ENCODE data around the gene RPP14.
A peak's percentile ranks its signal among the peaks of the same experiment; 100 is the strongest.
"Not testable (repeated sequence)": the region's sequence is repeated elsewhere in the genome, so short reads cannot be mapped to it uniquely, and the experiment has no call there.

Gene RPP14

GRCh38 chr3:58305882-58306711 lies at the start of gene RPP14, which contains the start of gene HTD2:
Gene RPP14 (plus strand): TSS chr3:58306245. CDS start chr3:58310330, 4,085 bp downstream.
Gene HTD2 (plus strand): TSS chr3:58306520. CDS start chr3:58317614, 11,094 bp downstream.
- peak; percentile 96 to 99 for DNase-seq (ENCODE audit: low read depth in 2 of 2)

DNA sequence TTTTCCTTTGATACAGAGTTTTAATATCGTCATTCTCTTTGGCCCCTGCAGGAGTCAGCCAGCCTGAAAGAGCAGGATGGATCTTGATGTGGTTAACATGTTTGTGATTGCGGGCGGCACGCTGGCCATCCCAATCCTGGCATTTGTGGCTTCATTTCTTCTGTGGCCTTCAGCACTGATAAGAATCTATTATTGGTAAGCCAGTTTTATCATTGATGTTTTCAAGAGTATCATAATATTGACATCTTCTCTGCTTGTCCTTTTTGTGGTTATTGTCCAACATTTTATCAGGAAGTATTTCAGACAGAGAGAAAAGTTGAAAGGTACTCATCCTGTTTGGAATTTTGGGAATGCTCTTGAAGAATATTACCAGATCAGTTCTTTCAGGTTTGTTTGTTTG lies 49.5 kb upstream of the RPP14 start:
- DNase-seq (ENCODE audit: low read depth in 2 of 2) = no peak

DNA sequence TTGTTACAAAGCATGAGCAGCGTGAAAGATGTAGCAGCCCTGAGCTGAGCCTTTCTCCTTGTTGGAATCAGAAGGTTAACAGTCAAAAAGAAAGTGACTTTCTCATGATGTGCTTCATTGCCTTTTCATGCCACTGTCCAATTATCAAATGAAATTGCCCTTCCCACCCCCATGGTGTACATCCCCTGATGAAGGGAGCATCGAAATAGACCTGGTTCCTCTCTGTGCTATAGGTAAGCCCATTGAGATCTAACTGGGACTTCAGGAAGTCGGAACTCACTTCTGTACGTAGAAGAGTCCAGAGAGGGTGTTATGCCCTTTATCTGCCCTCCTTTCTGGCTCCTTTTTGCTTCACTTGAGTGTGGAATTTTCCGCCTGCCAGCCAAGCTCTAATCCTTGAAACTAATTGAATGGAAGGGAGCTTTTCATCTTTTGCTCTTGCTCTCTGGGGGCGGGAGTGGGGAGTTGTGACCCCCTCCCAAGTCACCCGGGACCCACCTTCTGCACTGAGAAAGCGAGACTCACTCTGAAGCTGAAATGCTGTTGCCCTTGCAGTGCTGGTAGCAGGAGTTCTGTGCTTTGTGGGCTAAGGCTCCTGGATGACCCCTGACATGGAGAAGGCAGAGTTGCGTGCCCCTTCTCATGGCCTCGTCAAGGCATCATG lies 47.5 kb upstream of the RPP14 start:
- DNase-seq (ENCODE audit: low read depth in 2 of 2) = no peak

- no peak for DNase-seq (ENCODE audit: low read depth in 2 of 2)
Observed at GRCh38 chr3:58260261-58260731, 45.7 kb upstream of the RPP14 start.

- DNase-seq (ENCODE audit: low read depth in 2 of 2) = no peak
Observed at GRCh38 chr3:58260733-58261132, 45.3 kb upstream of the RPP14 start.

GRCh38 chr3:58261954-58262666 lies 43.9 kb upstream of the RPP14 start:
- DNase-seq (ENCODE audit: low read depth in 2 of 2) = no peak

DNA sequence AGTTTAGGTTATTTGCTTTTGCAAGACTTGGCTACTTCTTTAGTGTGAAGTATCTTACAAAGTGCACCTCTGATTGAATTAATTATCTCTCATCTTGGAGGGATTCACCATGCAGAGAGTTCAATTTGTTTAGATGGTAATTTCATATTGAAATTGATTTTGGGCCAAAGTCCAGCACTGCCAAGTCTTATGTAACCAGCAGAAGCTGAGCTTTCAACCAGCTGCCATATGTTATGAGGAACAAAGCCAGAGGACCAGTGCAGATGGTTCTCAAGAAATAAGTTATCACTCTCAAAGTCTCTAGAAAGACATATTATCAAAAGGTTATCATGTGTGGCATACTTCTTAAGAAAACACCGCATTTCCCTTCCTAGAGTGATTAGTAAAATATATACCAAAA lies 39.5 kb upstream of the RPP14 start:
- DNase-seq (ENCODE audit: low read depth in 2 of 2) = no peak

- not testable (repeated sequence) for DNase-seq (ENCODE audit: low read depth in 2 of 2)
Observed at GRCh38 chr3:58267543-58267942, 38.5 kb upstream of the RPP14 start.

GRCh38 chr3:58269356-58269755 lies 36.7 kb upstream of the RPP14 start:
- DNase-seq (ENCODE audit: low read depth in 2 of 2) = no peak

GRCh38 chr3:58270485-58270884 lies 35.6 kb upstream of the RPP14 start:
- no peak for DNase-seq (ENCODE audit: low read depth in 2 of 2)

DNA sequence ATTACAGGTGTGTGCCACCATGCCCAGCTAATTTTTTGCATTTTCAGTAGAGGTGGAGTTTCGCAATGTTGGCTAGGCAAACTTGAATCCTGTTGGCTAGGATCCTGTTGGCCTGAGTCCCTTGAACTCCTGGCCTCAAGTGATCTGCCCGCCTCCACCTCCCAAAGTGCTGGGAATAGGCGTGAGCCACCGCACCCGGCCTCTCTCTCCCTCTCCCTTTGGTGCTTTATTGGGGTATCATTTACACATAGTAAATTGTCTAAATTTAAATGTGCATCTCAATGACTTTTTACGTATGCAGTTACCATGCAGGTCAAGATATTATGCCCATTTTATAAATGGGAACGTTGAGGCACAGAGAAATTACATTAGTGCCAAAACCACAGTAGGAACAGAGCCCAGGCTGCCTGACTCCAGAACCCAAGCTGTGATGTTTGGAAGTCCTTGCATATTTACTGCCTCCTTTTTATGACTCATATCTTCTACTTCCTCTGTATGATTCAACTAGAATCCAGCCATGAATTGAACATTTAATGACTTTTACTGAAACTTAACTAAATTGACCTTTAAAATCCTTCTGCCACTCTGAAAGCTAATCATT lies 34.0 kb upstream of the RPP14 start:
- no peak for DNase-seq (ENCODE audit: low read depth in 2 of 2)

GRCh38 chr3:58272891-58273290 lies 33.2 kb upstream of the RPP14 start:
- no peak for DNase-seq (ENCODE audit: low read depth in 2 of 2)

DNA sequence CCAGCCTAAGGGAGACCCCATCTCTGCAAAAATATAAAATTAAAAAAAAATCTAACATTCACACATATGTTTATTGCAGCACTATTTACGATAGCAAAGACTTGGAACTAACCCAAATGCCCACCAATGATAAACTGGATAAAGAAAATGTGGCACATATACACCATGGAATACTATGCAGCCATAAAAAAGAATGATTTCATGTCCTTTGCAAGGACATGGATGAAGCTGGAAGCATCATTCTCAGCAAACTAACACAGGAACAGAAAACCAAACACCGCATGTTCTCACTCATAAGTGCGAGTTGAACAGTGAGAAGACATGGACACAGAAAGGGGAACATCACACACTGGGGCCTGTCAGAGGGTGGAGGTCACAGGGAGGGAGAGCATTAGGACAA lies 32.7 kb upstream of the RPP14 start:
- not testable (repeated sequence) for DNase-seq (ENCODE audit: low read depth in 2 of 2)

DNA sequence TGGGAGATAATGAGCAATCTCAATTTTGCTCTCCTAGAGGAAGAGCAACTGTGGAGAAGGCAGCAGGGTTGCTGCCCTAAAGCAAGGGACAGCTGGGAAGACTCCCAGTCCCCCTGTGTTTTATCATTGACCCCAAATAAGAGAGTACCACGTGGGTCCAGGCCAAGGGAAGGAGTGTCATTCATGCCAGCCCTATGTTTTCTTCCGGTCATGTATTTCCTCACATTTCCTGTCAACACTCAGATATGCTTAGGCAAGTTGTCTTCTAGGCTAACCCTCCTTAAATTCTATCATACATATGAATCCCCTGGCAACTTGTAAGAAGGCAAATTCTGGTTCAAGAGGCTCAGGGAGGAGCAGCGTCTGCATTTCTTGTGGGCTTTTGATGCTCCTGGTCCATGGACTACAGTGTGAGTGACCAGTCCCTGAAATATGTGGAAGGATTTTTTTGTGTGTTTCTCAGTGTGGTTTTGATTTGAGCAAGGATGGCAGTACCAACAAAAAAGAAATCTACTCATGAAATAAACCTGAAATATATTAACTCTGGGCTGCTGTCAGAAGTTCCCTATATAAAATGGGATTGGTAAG lies 31.9 kb upstream of the RPP14 start:
- DNase-seq (ENCODE audit: low read depth in 2 of 2) = no peak

DNA sequence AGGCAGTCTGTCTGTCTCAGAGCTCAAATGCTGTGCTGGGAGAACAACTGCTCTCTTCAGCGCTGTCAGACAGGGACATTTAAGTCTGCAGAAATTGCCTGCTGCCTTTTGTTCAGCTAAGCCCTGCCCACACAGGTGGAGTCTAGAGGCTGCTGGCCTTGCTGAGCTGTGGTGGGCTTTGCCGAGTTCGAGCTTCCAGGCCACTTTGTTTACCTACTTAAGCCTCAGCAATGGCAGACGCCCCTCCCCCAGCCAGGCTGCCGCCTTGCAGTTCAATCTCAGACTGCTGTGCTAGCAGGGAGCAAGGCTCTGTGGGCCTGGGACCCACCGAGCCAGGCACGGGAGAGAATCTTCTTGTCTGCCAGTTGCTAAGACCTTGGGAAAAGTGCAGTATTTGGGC lies 25.0 kb upstream of the RPP14 start:
- no peak for DNase-seq (ENCODE audit: low read depth in 2 of 2)

DNA sequence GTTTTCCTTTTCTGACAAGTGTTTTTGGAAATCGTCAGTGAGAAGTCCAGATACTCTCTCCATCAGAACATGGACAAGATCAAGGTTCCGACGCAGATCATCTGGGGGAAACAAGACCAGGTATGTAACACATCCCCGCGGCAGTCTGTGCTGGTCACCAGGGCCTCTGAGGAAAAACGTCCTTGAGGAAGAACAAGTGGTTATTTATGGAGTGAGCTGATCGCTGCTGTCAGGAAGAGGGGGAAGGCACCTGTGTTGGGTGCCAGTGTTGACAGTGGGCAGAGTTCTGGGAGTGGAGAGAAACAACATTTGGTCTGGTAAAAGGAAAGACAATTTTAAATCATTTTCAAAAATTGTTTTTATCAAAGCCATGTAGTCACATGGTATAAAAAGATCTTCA lies 20.7 kb upstream of the RPP14 start:
- no peak for DNase-seq (ENCODE audit: low read depth in 2 of 2)

- DNase-seq (ENCODE audit: low read depth in 2 of 2) = no peak
Observed at GRCh38 chr3:58287354-58287753, 18.7 kb upstream of the RPP14 start.

DNA sequence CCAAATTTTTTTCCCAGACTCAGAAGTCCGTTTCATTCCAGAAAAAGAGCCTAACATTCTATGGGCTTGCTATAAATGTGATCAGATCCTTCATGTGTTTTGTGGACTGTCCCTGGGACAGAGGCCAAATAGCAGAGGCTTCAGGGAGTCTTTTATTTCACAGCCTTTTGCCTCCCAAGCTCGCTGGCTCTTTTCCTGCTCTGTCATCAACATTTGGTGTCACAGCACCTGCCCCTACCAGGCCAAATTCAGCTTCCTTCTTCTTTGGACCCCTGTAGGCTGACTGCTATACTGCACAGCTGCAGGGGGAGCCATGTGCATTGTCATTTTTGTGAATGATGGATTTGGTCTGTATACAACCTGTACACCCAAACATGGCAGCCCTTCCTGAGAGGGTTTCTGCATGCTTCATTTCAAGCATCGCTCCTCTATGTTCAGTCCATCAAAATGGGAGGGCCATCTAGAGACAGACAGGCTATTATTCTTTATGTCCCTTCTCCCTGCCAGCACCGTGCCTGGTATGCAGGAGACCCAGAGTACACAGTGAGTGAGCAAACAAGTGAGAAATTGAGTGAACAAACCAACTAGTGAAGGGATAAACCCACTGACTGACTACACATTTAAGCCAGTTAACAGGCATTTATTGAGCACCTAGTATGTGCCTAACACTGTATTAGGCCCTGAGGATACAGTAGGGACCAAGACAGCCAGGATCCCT lies 17.9 kb upstream of the RPP14 start:
- no peak for DNase-seq (ENCODE audit: low read depth in 2 of 2)

GRCh38 chr3:58288964-58289613 lies 17.0 kb upstream of the RPP14 start:
- not testable (repeated sequence) for DNase-seq (ENCODE audit: low read depth in 2 of 2)

DNA sequence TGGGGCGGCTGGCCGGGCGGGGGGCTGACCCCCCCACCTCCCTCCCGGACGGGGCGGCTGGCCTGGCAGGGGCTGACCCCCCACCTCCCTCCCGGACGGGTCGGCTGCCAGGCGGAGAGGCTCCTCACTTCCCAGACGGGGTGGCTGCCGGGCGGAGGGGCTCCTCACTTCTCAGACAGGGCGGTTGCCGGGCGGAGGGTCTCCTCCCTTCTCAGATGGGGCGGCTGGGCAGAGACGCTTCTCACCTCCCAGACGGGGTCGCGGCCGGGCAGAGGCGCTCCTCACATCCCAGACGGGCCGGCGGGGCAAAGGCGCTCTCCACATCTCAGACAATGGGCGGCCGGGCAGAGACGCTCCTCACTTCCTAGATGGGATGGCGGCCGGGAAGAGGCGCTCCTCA lies 15.6 kb upstream of the RPP14 start:
- DNase-seq (ENCODE audit: low read depth in 2 of 2) = not testable (repeated sequence)
